HG03354 (cell line): Measurements from ENCODE around the gene PHACTR3.

Experiments used
- ATAC-seq: cut with Tn5 transposase; IDR thresholded peaks from one replicate; pipeline ENCODE4 v1.9.1; 2021; ENCODE audit warnings: mild to moderate bottlenecking; ENCODE audit not compliant: unreplicated experiment, poor library complexity, severe bottlenecking

Gene PHACTR3

GRCh38 chr20:59586613-59587012 lies 17.7 kb upstream of the PHACTR3 start:
- ATAC-seq: no peak

- no peak for ATAC-seq
Observed at GRCh38 chr20:59587570-59587969, 16.8 kb upstream of the PHACTR3 start.

- ATAC-seq: no peak
Observed at GRCh38 chr20:59588236-59588855, 16.0 kb upstream of the PHACTR3 start.

GRCh38 chr20:59589086-59589684 lies 15.2 kb upstream of the PHACTR3 start:
- no peak for ATAC-seq

GRCh38 chr20:59591061-59591460 lies 13.3 kb upstream of the PHACTR3 start:
- ATAC-seq: no peak

- no peak for ATAC-seq
Observed at GRCh38 chr20:59596690-59597089, 7.7 kb upstream of the PHACTR3 start.

- ATAC-seq: no peak
Observed at GRCh38 chr20:59597240-59597639, 7.1 kb upstream of the PHACTR3 start.

GRCh38 chr20:59598625-59599310 lies 5.6 kb upstream of the PHACTR3 start:
- no peak for ATAC-seq

- ATAC-seq: no peak
Observed at GRCh38 chr20:59599941-59600340, 4.4 kb upstream of the PHACTR3 start.

- ATAC-seq: no peak
Observed at GRCh38 chr20:59600472-59600871, 3.9 kb upstream of the PHACTR3 start.

GRCh38 chr20:59602546-59603080 lies 1.7 kb upstream of the PHACTR3 start:
- no peak for ATAC-seq

- no peak for ATAC-seq
Observed at GRCh38 chr20:59603176-59603575, 1.2 kb upstream of the PHACTR3 start.

- no peak for ATAC-seq
Observed at GRCh38 chr20:59604741-59605600, 631 bp downstream of the PHACTR3 start.

GRCh38 chr20:59605601-59606364 lies 1.4 kb downstream of the PHACTR3 start:
- no peak for ATAC-seq

GRCh38 chr20:59606566-59606965 lies 2.2 kb downstream of the PHACTR3 start:
- no peak for ATAC-seq

- no peak for ATAC-seq
Observed at GRCh38 chr20:59608396-59608795, 4.1 kb downstream of the PHACTR3 start.

- ATAC-seq: no peak
Observed at GRCh38 chr20:59608871-59609270, 4.5 kb downstream of the PHACTR3 start.

- no peak for ATAC-seq
Observed at GRCh38 chr20:59611286-59611685, 6.9 kb downstream of the PHACTR3 start.

- no peak for ATAC-seq
Observed at GRCh38 chr20:59613861-59614260, 9.5 kb downstream of the PHACTR3 start.
